Thyroid gland (tissue), 4 donors: Measurements from ENCODE around the gene MBD6.

Source experiments
- CTCF ChIP-seq, 6 experiments: fragments of 200-600 bp in 3 of 6; fragments of 450-650 bp in 3 of 6; sonication (generic) in 3 of 6; IDR thresholded peaks; one replicate each; pipeline ENCODE4 v1.5.1; 2016 to 2019; ENCODE audit warnings: antibody characterized with exemption in 6 of 6, mild to moderate bottlenecking in 2 of 6, inconsistent platforms in 1 of 6, moderate library complexity in 1 of 6
- POLR2A ChIP-seq, 2 donors: fragments of 450-650 bp; IDR thresholded peaks; one replicate each; pipeline ENCODE4 v1.6.1; 2017; ENCODE audit warnings: antibody characterized with exemption in 2 of 2, mild to moderate bottlenecking in 2 of 2, moderate library complexity in 1 of 2

- no peak for TF ChIP-seq POLR2A (IDR thresholded peaks at IDR 0.05)
- TF ChIP-seq CTCF (IDR thresholded peaks at IDR 0.05) = no peak
Measured at GRCh38 chr12:57524814-57525614, 2.4 kb downstream of the MBD6 start.
